ENCODE measurements around the gene C10orf67. TPM values are rescaled to one million over a fixed set of nuclear protein-coding genes. Genes with fewer than 3 reads are reported as not detected.

C10orf67 gene
- total RNA-seq, 4 donors from 2014 or later, result 0.09 to 0.60 TPM; not detected in 2

- DNase-seq (ENCODE audit: low spot score), result no peak
- TF ChIP-seq, protein P1, sequence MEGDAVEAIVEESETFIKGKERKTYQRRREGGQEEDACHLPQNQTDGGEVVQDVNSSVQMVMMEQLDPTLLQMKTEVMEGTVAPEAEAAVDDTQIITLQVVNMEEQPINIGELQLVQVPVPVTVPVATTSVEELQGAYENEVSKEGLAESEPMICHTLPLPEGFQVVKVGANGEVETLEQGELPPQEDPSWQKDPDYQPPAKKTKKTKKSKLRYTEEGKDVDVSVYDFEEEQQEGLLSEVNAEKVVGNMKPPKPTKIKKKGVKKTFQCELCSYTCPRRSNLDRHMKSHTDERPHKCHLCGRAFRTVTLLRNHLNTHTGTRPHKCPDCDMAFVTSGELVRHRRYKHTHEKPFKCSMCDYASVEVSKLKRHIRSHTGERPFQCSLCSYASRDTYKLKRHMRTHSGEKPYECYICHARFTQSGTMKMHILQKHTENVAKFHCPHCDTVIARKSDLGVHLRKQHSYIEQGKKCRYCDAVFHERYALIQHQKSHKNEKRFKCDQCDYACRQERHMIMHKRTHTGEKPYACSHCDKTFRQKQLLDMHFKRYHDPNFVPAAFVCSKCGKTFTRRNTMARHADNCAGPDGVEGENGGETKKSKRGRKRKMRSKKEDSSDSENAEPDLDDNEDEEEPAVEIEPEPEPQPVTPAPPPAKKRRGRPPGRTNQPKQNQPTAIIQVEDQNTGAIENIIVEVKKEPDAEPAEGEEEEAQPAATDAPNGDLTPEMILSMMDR (IDR thresholded peaks at IDR 0.05), result no peak
- ATAC-seq (ENCODE audit: low FRiP score), result peak; percentile 60
Measured at GRCh38 chr10:23345861-23346260, 1.3 kb upstream of the C10orf67 start.

DNA sequence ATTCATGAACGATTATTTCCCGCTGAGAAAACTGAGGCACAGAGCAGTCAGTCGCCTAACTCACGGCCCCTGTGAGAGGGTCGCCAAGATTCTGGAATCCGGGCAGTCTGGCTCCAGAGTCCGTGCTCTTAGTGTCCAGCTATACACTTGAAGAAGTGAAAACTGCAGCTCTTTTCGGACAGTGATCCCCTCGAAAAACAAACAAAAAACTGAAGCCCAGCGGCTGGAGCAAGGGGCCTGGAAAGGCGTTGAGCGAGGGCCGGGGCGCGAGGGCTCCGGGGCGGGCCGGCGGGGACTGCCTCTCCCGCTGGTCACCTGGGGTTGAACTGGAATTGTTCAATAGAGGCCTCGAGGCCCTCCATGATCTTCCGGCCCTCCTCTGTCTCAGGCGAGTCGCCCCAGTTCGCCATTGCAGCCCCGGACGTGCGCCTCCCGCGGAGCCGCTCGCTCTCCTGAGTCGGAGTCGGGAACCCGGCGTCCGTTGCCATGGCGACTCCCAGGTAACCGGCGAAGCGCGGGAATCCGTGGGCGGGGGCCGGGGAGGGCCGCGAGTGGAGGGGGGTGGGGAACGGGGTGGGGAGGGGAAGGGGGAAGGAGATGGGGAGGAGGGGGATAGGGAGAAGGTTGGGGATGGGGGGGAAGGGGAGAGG is 881 bp downstream of the C10orf67 start:
- DNase-seq (ENCODE audit: low spot score) (peak; percentile 24), ATAC-seq (ENCODE audit: low FRiP score) (no peak)
- TF ChIP-seq, protein P1 (IDR thresholded peaks at IDR 0.05), result no peak

- TF ChIP-seq, protein P1 (IDR thresholded peaks at IDR 0.05), result no peak
- no peak for DNase-seq (ENCODE audit: low spot score)
- no peak for ATAC-seq (ENCODE audit: low FRiP score)
Measured at GRCh38 chr10:23342213-23342884, 2.2 kb downstream of the C10orf67 start.

- TF ChIP-seq, protein P1 (IDR thresholded peaks at IDR 0.05), result no peak
- no peak for ATAC-seq (ENCODE audit: low FRiP score)
- DNase-seq (ENCODE audit: low spot score), result no peak
Measured at GRCh38 chr10:23341004-23341403, 3.6 kb downstream of the C10orf67 start.

GRCh38 chr10:23340354-23340753 is 4.2 kb downstream of the C10orf67 start:
- ATAC-seq (ENCODE audit: low FRiP score), result no peak
- TF ChIP-seq, protein P1 (IDR thresholded peaks at IDR 0.05), result no peak
- no peak for DNase-seq (ENCODE audit: low spot score)

DNA sequence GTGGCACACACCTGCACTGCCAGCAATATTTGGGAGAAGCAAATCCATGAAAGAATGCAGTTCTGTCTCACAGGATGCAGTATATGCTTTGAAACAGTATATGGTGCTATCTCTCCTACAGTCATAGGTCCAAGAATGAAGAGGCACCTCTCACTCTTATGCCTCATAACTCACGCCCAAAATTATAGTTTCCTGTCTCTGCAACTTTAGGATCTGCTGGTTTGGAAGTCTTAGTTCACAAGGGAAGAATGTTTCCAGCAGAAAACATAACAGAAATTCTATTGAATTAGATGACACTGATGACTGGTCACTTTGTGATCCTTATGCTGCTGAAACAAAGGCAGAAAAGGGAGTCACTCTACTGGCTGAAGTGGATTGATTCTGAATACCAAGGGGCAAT is 5.7 kb downstream of the C10orf67 start:
- ATAC-seq (ENCODE audit: low FRiP score), result no peak

More for the DNA sequence above, 5.7 kb downstream of the C10orf67 start:
- DNase-seq (ENCODE audit: low spot score), result no peak
- TF ChIP-seq, protein P1 (IDR thresholded peaks at IDR 0.05), result no peak
